GM04504 (cell line): ENCODE data around the gene VAC14.
A peak's percentile ranks its signal among the peaks of the same experiment; 100 is the strongest.

ENCODE experiments used
- DNase-seq: peaks from one replicate; pipeline ENCODE4 v3.0.0-alpha.2; 2012; ENCODE audit warnings: low read depth

VAC14 gene

GRCh38 chr16:70692130-70692872 lies 108.7 kb downstream of the VAC14 start:
- no peak for DNase-seq

GRCh38 chr16:70691223-70692129 lies 109.5 kb downstream of the VAC14 start:
- peak; percentile 99 for DNase-seq

GRCh38 chr16:70689970-70690891 lies 110.7 kb downstream of the VAC14 start:
- no peak for DNase-seq

GRCh38 chr16:70689035-70689969 lies 111.7 kb downstream of the VAC14 start:
- no peak for DNase-seq

GRCh38 chr16:70688246-70688742 lies 112.7 kb downstream of the VAC14 start:
- DNase-seq, result peak; percentile 55

- DNase-seq, result no peak
Observed at GRCh38 chr16:70687671-70688245, 113.2 kb downstream of the VAC14 start.

- no peak for DNase-seq
Observed at GRCh38 chr16:70687102-70687511, 113.9 kb downstream of the VAC14 start.

- DNase-seq, result no peak
Observed at GRCh38 chr16:70686376-70687101, 114.4 kb downstream of the VAC14 start.

- DNase-seq, result peak; percentile 82
Observed at GRCh38 chr16:70685938-70686375, 115.0 kb downstream of the VAC14 start, which contains the start of gene MTSS2. Gene MTSS2 (minus strand): TSS chr16:70686053. CDS start chr16:70685791, 262 bp downstream.

- DNase-seq, result no peak
Observed at GRCh38 chr16:70685061-70685937, 115.7 kb downstream of the VAC14 start.

- no peak for DNase-seq
Observed at GRCh38 chr16:70684146-70685060, 116.6 kb downstream of the VAC14 start.

- DNase-seq, result no peak
Observed at GRCh38 chr16:70683146-70683944, 117.6 kb downstream of the VAC14 start.

GRCh38 chr16:70682239-70683145 lies 118.5 kb downstream of the VAC14 start:
- no peak for DNase-seq

GRCh38 chr16:70681382-70682238 lies 119.3 kb downstream of the VAC14 start:
- no peak for DNase-seq
